ENCODE measurements around the gene POLR3A.

Gene POLR3A

DNA sequence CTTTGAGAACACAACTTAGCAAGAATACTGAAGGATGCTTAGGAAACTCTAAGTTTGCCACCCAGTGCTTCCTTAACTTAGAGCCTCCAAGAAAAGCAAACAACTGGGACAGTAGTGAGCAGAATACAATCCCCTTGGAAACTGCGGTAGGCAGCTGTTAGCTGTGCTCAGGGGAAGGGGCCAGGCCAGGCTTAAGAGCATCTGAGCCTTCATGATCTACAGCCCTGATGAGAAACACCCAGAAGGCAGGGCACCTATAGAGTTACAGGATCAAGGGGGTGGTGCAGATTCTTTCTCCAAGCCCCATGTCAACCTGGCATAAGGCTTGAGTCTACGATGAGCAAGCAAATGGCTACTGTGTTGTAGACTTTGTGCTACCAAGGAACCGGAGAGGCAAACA lies 51.4 kb downstream of the POLR3A start:
- no peak for DNase-seq (ENCODE audit: low read depth)

DNA sequence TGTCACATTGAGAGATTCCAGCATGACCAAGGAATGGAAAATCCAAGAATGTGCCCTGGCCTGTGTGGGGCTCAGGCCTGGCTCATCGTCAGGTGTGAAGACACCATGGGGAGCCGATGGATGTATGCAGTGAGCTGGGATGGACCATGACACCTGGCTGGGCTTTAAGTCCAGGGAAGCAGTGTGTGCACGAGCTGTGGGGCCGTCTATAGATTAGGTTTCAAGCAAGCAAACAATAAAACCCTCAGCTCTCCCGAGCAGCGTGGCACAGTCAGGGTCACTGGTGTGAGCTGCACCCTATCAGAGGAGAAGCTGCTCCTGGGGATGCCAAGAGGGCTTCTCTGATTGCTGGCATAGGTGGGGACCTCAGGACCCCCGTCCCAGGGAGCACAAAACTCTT lies 52.3 kb downstream of the POLR3A start:
- no peak for DNase-seq (ENCODE audit: low read depth)

DNA sequence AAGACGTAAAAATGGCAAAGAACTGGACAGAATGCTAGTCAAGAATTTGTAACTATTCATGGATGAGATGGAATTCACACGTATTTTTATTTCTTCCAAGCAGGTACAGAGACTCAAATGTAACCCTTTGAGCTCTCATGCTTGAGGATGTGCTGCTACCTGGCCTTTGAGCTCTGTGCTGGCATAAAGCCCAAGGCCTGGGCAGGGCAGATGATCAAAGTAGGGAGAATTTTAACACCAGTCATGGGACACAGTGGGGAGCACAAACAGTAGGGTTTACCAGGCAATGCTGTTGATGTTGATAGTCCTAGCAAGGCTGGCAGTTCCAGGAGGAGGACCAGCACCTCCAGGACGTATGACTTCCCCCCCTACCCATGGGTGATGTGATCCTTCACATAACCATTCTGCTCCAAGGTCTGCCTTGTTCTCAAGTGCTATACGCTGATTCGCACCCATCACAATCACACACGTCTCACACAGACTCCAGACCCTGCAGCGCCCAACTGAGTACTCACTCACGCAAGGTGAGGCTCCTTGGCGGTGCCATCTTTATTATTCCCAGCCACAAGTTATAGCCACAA lies 54.1 kb downstream of the POLR3A start:
- no peak for DNase-seq (ENCODE audit: low read depth)

DNA sequence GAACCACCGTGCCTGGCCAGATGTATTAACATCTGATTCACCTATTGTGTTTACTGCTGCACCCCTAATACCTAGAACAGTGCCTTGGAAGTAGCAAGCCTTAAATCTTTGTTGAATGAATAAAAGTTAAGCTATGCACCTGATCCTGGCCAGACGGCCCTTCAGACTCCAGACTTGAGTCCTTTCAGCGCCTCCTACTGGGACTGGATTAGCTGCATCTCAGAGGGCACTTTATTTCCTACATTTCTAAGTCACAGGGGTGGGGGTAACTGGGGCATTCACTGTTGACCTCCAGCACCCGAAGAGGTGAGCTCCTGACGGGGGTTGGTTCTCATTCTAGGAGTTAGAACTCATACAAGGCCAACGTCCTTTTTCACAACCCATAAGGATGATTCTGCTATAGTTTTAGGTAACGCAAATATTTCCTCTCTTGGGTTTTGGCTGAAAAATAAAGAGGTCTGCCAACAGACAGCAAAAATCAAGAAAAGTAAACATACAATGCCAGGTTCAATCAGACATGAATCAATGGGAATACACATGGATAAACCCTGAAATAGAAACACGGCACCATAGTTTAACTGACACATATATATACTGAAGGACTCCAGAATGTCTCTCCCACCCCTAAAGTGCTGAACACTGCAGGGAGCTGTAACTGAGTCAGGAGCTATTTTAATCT lies 54.8 kb downstream of the POLR3A start:
- no peak for DNase-seq (ENCODE audit: low read depth)

DNA sequence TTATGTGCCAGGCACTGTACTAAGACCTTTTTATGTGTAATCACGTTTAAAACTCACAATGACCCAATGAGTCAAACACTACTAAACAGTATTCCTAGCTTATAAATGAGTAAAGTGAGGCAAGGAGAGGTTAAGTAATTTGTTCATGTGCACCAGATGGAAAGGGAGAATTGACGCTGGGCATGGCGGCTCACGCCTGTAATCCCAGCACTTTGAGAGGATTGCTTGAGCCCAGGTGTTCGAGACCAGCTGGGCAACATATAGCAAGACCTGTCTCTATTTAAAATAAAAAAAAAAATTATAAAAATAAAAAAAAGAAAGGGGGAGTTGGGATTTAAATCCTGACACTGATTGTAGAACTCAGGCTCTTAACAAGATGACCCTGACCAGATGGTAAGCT lies 56.0 kb downstream of the POLR3A start:
- DNase-seq (ENCODE audit: low read depth), result no peak

DNA sequence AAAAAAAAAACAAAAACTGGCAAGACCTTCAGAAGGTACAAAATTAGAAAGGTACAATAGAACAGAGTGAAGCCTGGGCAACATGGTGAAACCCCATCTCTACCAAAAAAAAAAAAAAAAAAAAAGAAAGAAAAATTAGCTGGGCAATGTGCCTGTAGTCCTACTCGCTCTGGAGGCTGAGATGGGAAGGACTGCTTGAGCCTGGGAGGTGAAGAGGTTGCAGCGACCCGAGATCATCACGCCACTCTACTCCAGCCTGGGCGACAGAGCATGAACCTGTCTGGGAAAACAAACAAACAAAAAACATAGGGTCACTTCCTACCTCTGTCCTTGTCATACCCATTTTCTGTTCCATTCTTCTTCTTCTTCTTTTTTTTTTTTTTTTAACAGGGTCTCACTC lies 57.2 kb downstream of the POLR3A start:
- DNase-seq (ENCODE audit: low read depth), result no peak

DNA sequence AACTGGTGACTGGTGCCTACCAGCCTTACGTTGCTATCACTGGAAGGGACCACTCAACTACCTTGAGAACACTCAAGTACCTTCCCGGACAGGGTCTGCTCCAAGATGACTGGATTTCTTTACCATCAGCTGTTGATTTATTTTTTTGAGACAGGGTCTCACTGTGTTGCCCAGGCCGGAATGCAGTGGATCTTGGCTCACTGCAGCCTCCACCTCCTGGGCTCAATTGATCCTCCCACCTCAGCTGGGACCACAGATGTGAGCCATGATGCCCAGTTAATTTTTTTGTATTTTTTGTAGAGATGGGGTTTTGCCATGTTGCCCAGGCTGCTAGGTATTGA lies 57.5 kb downstream of the POLR3A start:
- no peak for DNase-seq (ENCODE audit: low read depth)

DNA sequence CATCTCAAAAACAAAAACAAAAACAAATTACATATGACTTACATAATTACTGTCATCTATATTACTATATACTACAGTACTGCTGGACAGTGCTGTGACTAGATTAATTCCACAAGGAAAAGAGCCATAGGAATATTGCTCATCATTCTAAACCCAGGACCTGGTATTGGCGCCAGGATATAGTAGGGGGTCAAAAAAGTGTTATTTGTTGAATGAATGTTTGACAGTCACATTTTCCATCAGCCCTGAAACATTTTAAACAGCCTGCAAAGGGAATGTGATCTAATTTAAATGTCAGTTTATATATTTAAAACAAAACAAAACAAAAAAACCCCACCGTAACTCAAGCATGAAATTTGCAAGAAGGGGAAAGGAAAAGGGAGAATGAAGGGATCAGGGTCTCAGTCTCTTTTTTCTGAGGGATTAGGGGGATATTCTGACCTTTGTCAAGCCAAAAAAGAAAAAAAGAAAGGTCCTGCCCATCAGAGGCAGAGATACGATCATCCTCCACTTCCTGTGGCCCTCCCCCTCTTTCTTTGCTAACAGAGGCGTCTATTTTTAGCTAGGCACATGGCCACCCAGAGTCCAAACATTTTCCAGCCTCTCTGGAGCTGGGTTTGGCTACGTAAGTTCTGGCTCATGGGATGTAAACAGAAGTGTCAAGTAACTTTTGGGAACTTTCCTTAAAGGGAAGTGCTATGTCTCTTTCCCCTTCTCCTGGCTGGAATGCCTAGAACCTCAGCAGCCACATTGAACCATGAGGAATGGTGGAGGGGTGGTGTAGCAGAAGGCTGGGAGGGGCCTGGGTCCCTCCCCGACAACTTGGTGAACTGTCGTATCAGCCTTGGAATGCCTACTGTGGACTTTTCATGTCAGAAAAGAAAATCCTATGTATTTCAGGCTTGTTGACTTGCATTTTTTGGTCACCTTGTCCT lies 58.2 kb downstream of the POLR3A start:
- DNase-seq (ENCODE audit: low read depth), result no peak

DNA sequence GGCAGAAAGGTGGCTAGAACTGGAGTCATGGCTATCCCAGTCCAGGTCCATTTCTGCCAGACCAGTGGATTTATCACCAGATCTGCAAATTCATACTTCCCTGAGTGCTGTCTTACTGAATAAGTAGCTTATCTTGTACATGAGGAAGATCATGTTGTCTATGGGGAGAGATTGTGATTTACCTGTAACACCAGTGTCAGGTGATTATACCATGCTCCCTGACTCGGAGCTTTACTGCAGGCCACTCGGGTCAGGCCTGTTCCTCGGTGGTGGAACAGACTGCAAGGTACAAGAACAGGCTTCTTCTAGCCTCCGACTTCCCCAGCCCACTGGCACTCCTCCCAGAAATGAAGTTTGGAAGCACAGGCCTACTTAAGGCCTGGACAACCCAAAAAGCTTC lies 60.2 kb downstream of the POLR3A start:
- DNase-seq (ENCODE audit: low read depth), result no peak

DNA sequence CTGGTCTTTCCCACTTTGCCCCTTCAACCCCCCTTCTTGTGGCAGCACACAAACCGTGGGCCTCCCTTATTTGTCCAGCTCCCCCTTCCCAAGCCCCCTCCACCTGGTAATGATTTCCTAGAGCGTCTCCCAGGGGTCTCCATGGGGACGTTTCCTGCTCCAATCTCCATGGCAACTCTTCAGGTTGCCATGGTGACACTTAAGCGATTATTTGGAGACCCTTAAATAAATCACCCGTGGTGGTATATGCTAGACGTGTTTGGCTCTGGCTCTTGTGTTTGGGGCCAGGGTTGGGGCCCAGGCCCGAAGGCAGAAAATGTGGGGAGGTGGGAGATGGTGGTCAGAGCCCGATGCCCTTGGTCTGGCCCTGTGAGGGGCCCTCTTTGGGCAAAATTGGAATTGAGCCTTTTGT lies 61.7 kb downstream of the POLR3A start:
- no peak for DNase-seq (ENCODE audit: low read depth)

DNA sequence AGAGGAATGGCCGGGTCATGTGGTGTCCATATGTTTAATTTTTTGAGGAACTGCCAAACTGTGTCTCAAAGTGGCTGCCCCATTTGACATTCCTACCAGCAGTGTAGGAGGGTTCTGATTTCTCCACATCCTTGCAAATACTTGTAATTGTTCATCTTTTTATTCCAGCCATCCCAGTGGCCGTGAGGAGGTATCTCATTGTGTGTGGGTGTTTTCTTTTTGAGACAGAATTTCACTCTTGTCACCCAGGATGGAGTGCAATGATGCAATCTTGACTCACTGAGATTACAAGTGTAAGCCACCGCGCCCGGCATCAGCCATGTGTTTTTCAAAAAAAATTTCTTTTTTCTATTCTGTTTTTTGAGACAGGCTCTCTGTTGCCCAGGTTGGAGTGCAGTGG lies 64.0 kb downstream of the POLR3A start:
- DNase-seq (ENCODE audit: low read depth), result no peak

DNA sequence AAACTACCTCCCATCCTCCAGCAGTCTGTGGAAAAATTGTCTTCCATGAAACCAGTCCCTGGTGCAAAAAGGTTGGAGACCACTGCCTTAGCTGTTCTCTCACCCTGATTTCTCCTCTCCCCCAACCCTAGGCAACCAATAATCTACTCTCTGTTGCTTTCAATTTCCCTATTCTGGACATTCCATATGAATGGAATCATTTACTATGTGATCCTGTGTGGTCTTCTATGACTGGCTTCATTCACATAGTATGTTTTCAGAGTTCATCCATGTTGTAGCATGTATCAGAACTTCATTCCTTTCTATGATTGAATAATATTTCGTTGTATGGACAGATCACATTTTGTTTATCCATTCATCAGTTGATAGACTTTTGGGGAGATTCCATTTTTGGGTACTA lies 64.5 kb downstream of the POLR3A start:
- no peak for DNase-seq (ENCODE audit: low read depth)

DNA sequence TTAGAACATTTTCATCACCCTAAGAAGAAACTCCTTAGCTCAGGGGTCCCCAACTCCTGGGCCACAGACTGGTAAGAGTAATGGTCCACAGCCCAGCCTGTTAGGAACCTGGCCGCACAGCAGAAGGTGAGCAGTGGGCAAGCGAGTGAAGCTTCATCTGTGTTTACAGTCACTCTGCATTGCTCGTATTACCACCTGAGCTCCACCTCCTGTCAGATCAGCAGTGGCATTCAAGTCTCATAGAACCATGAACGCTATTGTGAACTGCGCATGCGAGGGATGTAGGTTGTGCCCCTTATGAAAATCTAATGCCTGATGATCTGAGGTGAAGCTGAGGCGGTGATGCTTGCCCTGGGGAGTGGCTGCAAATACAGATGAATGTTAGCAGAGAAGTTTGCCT lies 65.4 kb downstream of the POLR3A start:
- DNase-seq (ENCODE audit: low read depth), result no peak

DNA sequence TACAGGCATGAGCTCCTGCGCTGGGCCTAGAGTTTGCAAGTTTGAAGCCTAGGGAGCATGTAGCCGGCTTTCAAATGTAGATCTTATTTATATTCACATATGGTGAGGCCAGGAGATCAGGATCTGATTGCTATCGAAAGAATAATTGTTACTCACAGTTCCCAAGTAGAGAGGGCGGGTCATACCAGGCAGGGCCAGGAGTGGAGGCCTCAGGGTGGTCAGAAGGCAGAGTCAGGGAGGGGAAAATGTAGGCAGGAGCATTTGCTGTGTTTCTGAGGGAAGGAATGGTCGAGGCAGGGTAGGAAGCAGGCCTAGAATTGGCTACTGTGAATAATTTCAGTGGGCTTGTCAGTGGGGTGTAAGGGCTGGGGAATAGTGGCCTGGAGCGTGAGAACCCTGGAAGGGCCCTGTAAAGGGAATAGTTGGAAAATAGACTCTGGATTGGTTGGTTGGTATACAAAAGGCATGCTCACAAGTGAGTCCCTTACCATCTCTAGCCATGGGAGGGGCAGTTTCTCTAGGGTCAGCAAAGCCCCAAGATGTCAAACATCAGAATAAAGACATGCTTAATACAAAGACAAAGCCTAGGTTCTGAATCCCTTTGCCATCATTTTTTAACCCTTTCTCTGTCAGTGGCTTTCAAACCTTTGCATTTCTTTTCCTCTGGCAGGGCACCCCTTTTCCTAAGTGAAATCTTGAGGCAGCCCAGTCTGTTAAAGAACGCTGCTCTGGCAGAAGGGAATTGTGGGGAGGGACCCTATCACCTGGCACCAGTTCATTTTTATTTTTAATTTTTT lies 66.8 kb downstream of the POLR3A start:
- DNase-seq (ENCODE audit: low read depth), result no peak

DNA sequence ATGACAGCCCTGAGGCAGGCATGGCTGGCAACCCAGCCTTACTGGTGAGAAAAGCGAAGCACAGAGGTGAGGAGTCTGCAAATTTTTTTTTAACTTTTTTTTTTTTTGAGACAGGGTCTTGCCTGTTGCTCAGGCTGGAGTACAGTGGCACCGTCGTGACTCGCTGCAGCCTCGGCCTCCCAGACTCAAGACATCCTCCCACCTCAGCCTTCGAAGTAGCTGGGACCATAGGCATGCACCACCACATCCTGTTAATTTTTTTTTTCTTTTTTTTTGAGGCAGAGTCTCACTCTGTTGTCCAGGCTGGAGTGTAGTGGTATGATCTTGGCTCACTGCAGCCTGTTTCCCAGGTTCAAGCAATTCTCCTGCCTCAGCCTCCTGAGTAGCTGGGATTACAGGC lies 67.6 kb downstream of the POLR3A start:
- no peak for DNase-seq (ENCODE audit: low read depth)

DNA sequence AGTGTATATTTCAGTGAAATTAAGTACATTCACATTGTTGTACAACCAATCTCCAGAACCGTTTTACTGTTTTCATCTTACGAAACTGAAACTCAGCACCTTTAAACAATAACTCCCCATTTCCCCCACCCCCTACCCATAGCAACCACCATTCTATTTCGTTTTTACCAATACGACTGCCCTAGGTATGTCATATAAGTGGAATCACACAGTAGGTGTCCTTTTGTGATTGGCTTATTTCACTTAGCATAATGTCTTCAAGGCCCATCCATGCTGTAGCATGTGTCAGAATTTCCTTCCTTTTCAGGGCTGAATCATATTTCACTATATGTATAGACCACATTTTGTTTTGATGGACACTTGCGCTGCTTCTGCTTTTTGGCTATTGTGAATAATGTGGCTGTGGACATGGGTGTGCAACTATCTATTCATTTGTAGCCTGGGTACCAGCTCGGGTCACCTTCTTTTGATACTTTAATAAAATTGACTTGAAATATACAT lies 68.4 kb downstream of the POLR3A start:
- no peak for DNase-seq (ENCODE audit: low read depth)

DNA sequence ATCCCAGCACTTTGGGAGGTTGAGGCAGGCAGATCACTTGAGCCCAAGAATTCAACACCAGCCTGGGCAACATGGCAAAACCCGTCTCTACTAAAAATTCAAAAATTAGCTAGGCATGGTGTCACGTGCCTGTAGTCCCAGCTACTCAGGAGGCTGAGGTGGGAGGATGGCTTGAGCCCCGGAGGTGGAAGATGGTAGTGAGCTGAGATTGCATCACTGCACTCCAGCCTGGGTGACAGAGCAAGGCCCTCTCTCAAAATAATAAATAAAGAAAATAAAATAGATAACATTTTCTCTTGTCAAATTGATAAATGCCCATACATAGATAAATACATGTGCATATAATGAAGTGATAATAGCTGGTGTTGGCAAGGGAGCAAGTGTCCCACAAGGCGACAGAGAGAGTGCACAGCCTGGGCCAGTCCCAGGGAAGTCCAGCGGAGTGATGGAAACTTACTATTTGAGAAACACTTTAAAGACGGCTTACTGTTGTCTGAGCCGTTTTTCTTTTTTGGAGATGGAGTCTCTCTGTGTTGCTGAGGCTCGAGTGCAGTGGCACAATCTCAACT lies 69.3 kb downstream of the POLR3A start:
- DNase-seq (ENCODE audit: low read depth), result no peak

DNA sequence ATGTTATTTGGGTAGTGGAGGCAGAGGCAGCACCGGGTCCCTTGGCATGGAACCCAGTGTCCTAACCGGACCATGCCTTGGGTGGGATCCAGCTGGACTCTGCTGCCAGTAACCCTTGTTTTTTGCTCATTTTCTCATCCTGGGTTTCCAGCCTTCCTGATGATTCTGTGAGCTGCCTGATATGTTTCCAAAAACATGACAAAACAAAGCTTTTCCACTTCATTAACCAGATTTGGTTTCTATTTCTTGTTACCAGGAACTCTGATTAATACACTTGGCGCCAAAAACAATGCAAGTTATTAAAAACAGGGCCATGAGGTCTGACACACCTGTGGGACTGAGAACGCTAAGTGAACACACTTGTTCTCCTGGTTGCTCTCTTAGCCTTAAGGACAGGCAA lies 69.9 kb downstream of the POLR3A start:
- no peak for DNase-seq (ENCODE audit: low read depth)

DNA sequence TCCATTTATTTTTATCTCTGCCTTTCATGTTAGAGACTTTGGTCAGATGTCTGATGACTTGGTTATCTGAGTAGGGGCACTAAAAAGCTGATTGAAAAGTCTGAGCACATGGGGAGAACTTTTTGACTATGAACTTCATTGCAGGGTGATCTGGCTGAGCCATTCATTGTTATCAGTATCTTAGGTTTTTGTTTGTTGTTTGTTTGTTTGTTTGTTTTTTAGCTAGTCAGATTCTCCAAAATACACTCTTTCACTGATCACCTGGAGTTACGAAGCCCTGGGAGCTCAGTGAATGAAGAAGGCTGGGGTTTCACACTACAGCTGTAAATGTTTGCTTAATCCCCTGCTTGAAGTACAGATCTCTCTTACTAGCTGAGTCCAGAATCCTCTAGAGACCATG lies 74.2 kb downstream of the POLR3A start:
- DNase-seq (ENCODE audit: low read depth), result no peak

DNA sequence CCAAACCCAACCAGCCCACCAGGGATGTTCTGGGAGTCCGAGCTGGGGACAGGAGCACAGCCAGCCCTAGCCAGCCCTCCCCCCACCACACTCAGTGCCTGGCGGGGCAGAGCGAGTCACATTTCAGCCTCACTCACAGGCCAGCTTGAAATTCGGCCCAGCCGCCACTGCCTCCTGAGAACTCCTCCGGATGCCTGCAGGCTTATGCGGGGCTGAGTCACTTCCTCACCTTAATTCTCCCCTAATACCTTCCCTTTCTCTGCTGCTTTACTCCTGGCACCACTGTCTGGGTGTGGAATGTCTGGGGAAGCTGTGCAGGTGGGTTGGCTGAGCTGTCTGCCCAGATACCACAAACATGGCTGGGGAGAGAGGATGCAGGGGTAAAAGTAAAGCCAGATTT lies 80.1 kb downstream of the POLR3A start:
- DNase-seq (ENCODE audit: low read depth), result no peak

DNA sequence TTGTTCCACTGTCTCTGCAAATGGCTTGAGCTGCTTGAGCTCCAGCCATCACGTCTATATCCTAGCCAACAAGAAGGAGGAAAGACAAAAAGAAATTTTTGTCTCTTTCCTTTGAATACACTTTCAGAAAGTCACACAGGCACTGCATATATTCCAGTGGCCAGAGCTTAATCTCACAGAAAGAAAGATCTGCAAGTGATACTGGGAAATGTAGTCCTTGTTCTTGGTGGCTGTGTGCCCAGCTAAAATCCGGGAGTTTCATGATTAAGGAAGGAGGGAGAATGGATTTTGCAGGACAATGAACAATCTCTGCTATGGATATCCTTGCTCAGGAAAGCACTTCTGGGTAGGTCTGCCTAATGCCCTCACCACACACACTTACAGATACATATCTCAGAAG lies 83.2 kb downstream of the POLR3A start:
- DNase-seq (ENCODE audit: low read depth), result no peak

DNA sequence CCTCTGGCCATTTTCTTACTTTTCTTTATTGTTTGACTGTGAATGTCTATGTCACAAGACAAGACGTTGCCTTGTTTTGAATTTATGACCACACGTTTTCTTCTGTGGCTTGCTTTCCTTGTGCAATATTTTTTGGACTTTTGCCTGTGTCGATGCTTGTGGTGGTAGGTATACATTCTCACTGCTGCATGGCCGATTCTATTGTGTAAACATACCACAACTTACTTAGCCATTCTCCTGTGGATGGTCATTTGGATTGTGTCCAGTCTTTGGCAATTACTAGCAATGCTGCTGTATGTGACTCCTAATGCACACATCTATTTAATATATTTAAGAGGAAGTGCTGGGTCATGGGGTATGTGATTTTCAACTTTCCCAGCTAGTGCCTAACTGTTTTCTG lies 84.8 kb downstream of the POLR3A start:
- no peak for DNase-seq (ENCODE audit: low read depth)

Data from stimulated activated CD8-positive, alpha-beta memory T cell treated with anti-CD3 and anti-CD28 coated beads, Interleukin-15, amount 100 ng/mL, for 1 hour (primary cell).